SK-N-SH (cell line): Measurements from ENCODE around the gene TMEM30A. TPM values are rescaled to one million over a fixed set of nuclear protein-coding genes. Genes with fewer than 3 reads are reported as not detected.

Experiments used
- CTCF ChIA-PET: fragments of 300-600, 350-600 bp; formaldehyde crosslinking; extraction: SDS; loops from one replicate; lab custom pipeline; 2021; lab: Yijun Ruan, JAX
- POLR2A ChIA-PET: fragments of 350-600 bp; sonication (Branson Sonifier 250); formaldehyde crosslinking; extraction: SDS; loops from one replicate; lab custom pipeline; 2020; ENCODE audit warnings: antibody characterized with exemption, inconsistent platforms; lab: Yijun Ruan, JAX
- DNase-seq: peaks from one replicate; pipeline ENCODE4 v3.0.0; 2012
- H2AFZ ChIP-seq: fragments of 200-600 bp; sonication (generic); 2 replicates; pipeline ENCODE4 v1.8.1; 2016; ENCODE audit warnings: antibody characterized with exemption, mild to moderate bottlenecking, low read depth
- H3F3A ChIP-seq: fragments of 200-600 bp; sonication (generic); replicated peaks from 2 replicates; pipeline ENCODE3; 2016; ENCODE audit warnings: antibody characterized with exemption, mild to moderate bottlenecking; ENCODE audit not compliant: insufficient read depth
- H3K27ac ChIP-seq, 2 experiments: fragments of 200-500 bp in 1 of 2; fragments of 200-600 bp in 1 of 2; sonication (Bioruptor generic) in 1 of 2; sonication (generic), shearing (Covaris generic) in 1 of 2; 2 replicates each; pipeline versions ENCODE4 v1.5.1 to v1.6.1; 2014 to 2016; ENCODE audit warnings: low read depth in 2 of 2, inconsistent platforms in 1 of 2, low read length in 1 of 2, mild to moderate bottlenecking in 1 of 2, mixed read lengths in 1 of 2
- H3K27me3 ChIP-seq: fragments of 200-600 bp; sonication (generic), shearing (Covaris generic); 2 replicates; pipeline ENCODE4 v1.6.1; 2016; ENCODE audit warnings: mixed run types; ENCODE audit not compliant: insufficient read depth
- H3K36me3 ChIP-seq, 2 experiments: fragments of 200-500 bp in 1 of 2; fragments of 200-600 bp in 1 of 2; sonication (Bioruptor generic) in 1 of 2; sonication (generic) in 1 of 2; replicated peaks in 1 of 2; 2 replicates each; pipeline versions ENCODE3 to v1.5.1; 2014 to 2016; ENCODE audit warnings: low read length in 1 of 2, mild to moderate bottlenecking in 1 of 2; ENCODE audit not compliant: insufficient read depth in 2 of 2, control insufficient read depth in 1 of 2
- H3K4me1 ChIP-seq, 2 experiments: fragments of 200-500 bp in 1 of 2; fragments of 200-600 bp in 1 of 2; sonication (Bioruptor generic) in 1 of 2; sonication (generic), shearing (Covaris generic) in 1 of 2; 2 replicates each; pipeline versions ENCODE4 v1.5.1 to v1.6.1; 2014 to 2016; ENCODE audit warnings: low read depth in 1 of 2, low read length in 1 of 2, mixed run types in 1 of 2; ENCODE audit not compliant: insufficient read depth in 2 of 2, control insufficient read depth in 1 of 2
- H3K4me2 ChIP-seq: fragments of 200-600 bp; sonication (generic), shearing (Covaris generic); 2 replicates; pipeline ENCODE4 v1.6.1; 2017; ENCODE audit warnings: mixed run types
- H3K4me3 ChIP-seq, 2 experiments: fragments of 200-500 bp in 1 of 2; fragments of 200-600 bp in 1 of 2; sonication (Bioruptor generic) in 1 of 2; sonication (generic), shearing (Covaris generic) in 1 of 2; 2 replicates each; pipeline versions ENCODE4 v1.5.1 to v1.8.1; 2014 to 2016; ENCODE audit warnings: low read depth in 2 of 2, inconsistent platforms in 1 of 2, low read length in 1 of 2, mild to moderate bottlenecking in 1 of 2, mixed read lengths in 1 of 2, moderate library complexity in 1 of 2
- H3K79me2 ChIP-seq: fragments of 200-600 bp; sonication (generic); 2 replicates; pipeline ENCODE4 v1.8.1; 2017; ENCODE audit warnings: mild to moderate bottlenecking; ENCODE audit not compliant: insufficient read depth
- H3K9ac ChIP-seq: fragments of 200-600 bp; sonication (generic); 2 replicates; pipeline ENCODE4 v1.6.1; 2017; ENCODE audit warnings: mixed run types
- H3K9me2 ChIP-seq: fragments of 200-600 bp; sonication (generic); 2 replicates; pipeline ENCODE4 v1.6.1; 2017; ENCODE audit warnings: mixed run types
- H3K9me3 ChIP-seq: fragments of 200-600 bp; sonication (generic); 2 replicates; pipeline ENCODE4 v1.6.1; 2017; ENCODE audit warnings: mixed run types, mild to moderate bottlenecking, moderate library complexity
- H4K20me1 ChIP-seq: fragments of 200-600 bp; sonication (generic); 2 replicates; pipeline ENCODE4 v1.6.1; 2017; ENCODE audit warnings: mild to moderate bottlenecking, mixed run types; ENCODE audit not compliant: insufficient read depth
- EP300 ChIP-seq, 2 experiments: IDR thresholded peaks; 2 replicates each; pipeline versions ENCODE4 v1.4.0 to v1.6.1; 2012; ENCODE audit warnings: borderline replicate concordance in 1 of 2, low read depth in 1 of 2, low read length in 1 of 2
- GABPA ChIP-seq: IDR thresholded peaks from 2 replicates; pipeline ENCODE4 v1.4.0; 2012; ENCODE audit warnings: low read depth, mild to moderate bottlenecking
- GATA2 ChIP-seq: sonication (generic); formaldehyde crosslinking; IDR thresholded peaks from 2 replicates; pipeline ENCODE4 v1.5.0; 2020; ENCODE audit warnings: mild to moderate bottlenecking, missing genetic modification reagents
- JUND ChIP-seq: IDR thresholded peaks from 2 replicates; pipeline ENCODE4 v1.4.0; 2012
- MXI1 ChIP-seq: IDR thresholded peaks from 2 replicates; pipeline ENCODE4 v1.6.1; 2012; ENCODE audit warnings: mild to moderate bottlenecking, low read depth, low read length, improper control_type of control experiment
- NRF1 ChIP-seq: IDR thresholded peaks from 2 replicates; pipeline ENCODE4 v1.6.1; 2012; ENCODE audit warnings: low read depth, mild to moderate bottlenecking, low read length
- SIN3A ChIP-seq: IDR thresholded peaks from 2 replicates; pipeline ENCODE4 v1.6.1; 2012; ENCODE audit warnings: low read depth, mild to moderate bottlenecking, low read length, moderate library complexity, borderline replicate concordance
- SMC3 ChIP-seq: IDR thresholded peaks from 2 replicates; pipeline ENCODE4 v1.6.1; 2012; ENCODE audit warnings: low read depth, low read length, improper control_type of control experiment
- TAF1 ChIP-seq: IDR thresholded peaks from 2 replicates; pipeline ENCODE4 v1.6.1; 2012; ENCODE audit warnings: low read depth, mild to moderate bottlenecking, low read length, moderate library complexity, borderline replicate concordance
- TCF12 ChIP-seq: IDR thresholded peaks from 2 replicates; pipeline ENCODE4 v1.4.0; 2012
- USF1 ChIP-seq: IDR thresholded peaks from 2 replicates; pipeline ENCODE4 v1.4.0; 2012; ENCODE audit warnings: low read depth, borderline replicate concordance
- YY1 ChIP-seq: IDR thresholded peaks from 2 replicates; pipeline ENCODE4 v1.4.0; 2012; ENCODE audit warnings: low read depth, mild to moderate bottlenecking
- WGBS: methylation state at CpG from one replicate; pipeline ENCODE4 v1.1.6; 2017; ENCODE audit warnings: low lambda C conversion rate; 5-methylcytosine and 5-hydroxymethylcytosine counted together
- polyA plus RNA-seq, 3 experiments: library from polyadenylated mRNA; depleted of rRNA; stranded (reverse); fragments of >200 nt; gene quantifications; 2 replicates each; pipeline ENCODE4 v1.2.3, GENCODE V29; 2012

TMEM30A gene
- polyA plus RNA-seq, 1 of the 3 experiments (the other 2 are of a cell fraction), result 22.8 TPM

GRCh38 chr6:75262716-75263400, 21.7 kb downstream of the TMEM30A start:
- no peak for TF ChIP-seq JUND
- no peak for TF ChIP-seq SMC3
- TF ChIP-seq EP300 (IDR thresholded peaks at IDR 0.05; ENCODE audit: borderline replicate concordance in 1 of 2, low read depth in 1 of 2, low read length in 1 of 2), result no peak
- TF ChIP-seq SIN3A, result no peak
- no peak for TF ChIP-seq USF1
- TF ChIP-seq TCF12, result no peak
- TF ChIP-seq GABPA, result no peak
- TF ChIP-seq NRF1, result no peak
- TF ChIP-seq GATA2, result no peak
- Histone ChIP-seq H3K27me3 (no peaks in the 10 kb centered on the region), H3K36me3 (peaks cover 50 to 57% of the 10 kb centered on the region in 2 experiments), H3K4me2 (no peak overlapping the region), H3K27ac (peak overlapping the region in 1 of 2 experiments; percentile 5; a peak in 1 of 4 replicates), H3K4me3 (no peak overlapping the region), H3K9ac (no peak overlapping the region), H3K79me2 (peaks cover 62% of the 10 kb centered on the region), H3K9me2 (no peaks in the 10 kb centered on the region), H4K20me1 (peaks cover 12% of the 10 kb centered on the region), H3K4me1 (no peaks in the 10 kb centered on the region; a peak in 1 of 4 replicates), H3F3A (peaks cover 10% of the 10 kb centered on the region), H3K9me3 (no peaks in the 10 kb centered on the region), H2AFZ (no peak overlapping the region)
- DNase-seq, result no peak
- WGBS, result 81% methylated on average over 4 of the region's 4 CpGs
- CTCF ChIA-PET, result no interaction called here
- POLR2A ChIA-PET, result no interaction called here

GRCh38 chr6:75261299-75261698, 23.3 kb downstream of the TMEM30A start:
- DNase-seq, result no peak
- Histone ChIP-seq H3K79me2 (peaks cover 49% of the 10 kb centered on the region), H4K20me1 (peaks cover under 1% of the 10 kb centered on the region), H3K9me3 (no peaks in the 10 kb centered on the region), H3F3A (peaks cover 4% of the 10 kb centered on the region), H3K36me3 (peaks cover 58 to 69% of the 10 kb centered on the region in 2 experiments), H3K9me2 (no peaks in the 10 kb centered on the region), H3K4me3 (no peak overlapping the region), H2AFZ (no peak overlapping the region), H3K9ac (no peak overlapping the region), H3K4me2 (no peak overlapping the region), H3K4me1 (no peaks in the 10 kb centered on the region), H3K27ac (no peak overlapping the region), H3K27me3 (no peaks in the 10 kb centered on the region)
- 92% methylated on average over 1 of the region's 1 CpG for WGBS
- TF ChIP-seq MXI1 (no peak), YY1 (no peak), GABPA (no peak), TAF1 (no peak), SIN3A (no peak), USF1 (no peak)
- ChIA-PET CTCF (interaction anchor here (0.8 to 1.6 kb wide), 4 partner anchors 11 to 285 kb away, joined by 3 to 4 read pairs (median 3); partner anchors contain the start of gene COX7A2), POLR2A (no interaction called here)
